CD4-positive, alpha-beta T cell treated with Interleukin-1 beta for 1 hour (primary cell): ENCODE results near the gene KDM4B.
A peak's percentile ranks its signal among the peaks of the same experiment; 100 is the strongest.

Experiments
- DNase-seq, 2 donors: peaks; one replicate each; pipeline ENCODE4 v3.0.0-alpha.2; 2020 to 2022

Gene KDM4B

DNA sequence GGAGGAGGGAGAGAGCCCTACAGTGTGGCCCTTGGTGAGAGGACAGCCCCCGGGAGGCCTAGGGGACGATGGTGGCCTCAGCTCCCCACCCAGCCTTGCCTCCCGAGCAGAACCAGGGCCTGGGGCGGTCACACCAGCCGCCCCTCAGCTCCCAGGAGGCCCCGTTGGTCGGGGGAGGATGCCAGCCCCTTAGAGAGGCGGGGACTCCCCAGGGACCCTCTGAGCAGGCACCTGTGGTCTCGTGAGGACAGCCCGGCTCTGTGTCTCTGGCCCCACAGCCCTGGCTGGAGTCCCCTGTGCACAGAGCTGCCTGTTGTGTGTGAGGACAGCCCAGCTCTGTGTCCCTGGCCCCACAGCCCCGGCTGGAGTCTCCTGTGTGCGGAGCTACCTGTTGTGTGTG, 158.8 kb downstream of the KDM4B start:
- DNase-seq, result peak in 1 of 2 donors; percentile 72

DNA sequence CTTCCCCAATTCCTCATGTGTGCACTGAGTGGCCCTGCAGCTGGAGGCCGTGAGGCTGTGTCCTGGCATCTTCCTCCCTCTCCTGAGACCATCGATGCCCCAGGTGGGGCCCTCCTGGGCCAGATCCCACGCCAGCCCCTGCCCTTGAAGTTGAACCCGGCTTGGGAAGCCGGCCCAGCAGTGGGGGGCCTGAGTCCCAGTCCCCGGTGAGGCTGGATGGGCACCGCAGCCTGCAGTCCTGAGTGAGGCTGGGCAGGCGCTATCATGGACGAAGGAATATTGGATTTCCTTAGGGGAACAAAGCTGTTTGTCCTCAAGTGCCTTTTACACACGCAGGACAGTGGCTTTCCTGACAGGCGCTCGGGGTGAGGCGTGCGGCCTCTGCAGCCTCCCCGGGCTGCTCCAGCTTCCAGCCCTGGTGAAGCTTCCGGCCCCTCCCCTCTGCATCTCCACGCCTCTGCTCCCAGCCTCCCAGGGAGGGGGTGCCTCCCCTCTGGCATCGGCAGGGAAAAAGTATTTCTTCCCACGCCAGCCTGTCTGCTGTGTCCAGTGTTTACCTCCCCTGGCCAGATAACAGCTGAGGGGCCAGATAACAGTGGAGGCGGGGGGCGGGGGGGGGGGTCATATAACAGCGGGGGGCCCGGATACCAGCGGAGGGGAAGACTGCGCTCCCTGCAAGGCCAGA, 159.5 kb downstream of the KDM4B start:
- no peak for DNase-seq

DNA sequence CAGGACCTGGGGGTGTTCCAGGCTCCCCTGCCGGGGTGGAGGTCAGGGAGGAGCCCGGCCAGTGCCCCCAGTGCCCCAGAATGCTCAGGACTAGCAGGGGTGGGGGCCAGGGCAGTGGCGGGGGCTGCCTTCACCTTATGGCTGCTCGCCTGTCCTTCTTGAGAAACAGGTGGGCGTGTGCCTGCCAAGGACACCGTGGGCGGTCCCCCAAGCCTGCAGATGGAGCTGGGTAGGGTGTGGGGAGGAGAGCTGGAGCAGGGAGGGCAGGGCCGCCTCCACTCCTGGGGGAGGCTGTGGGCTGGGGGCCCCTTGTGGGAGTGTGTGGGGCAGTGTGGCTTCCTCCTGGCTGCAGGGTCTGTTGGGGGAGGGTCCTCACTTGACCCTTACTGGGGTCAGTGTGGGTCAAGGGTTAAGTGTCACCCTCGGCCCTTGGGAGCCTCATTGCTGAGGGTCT, 160.1 kb downstream of the KDM4B start:
- no peak for DNase-seq

DNA sequence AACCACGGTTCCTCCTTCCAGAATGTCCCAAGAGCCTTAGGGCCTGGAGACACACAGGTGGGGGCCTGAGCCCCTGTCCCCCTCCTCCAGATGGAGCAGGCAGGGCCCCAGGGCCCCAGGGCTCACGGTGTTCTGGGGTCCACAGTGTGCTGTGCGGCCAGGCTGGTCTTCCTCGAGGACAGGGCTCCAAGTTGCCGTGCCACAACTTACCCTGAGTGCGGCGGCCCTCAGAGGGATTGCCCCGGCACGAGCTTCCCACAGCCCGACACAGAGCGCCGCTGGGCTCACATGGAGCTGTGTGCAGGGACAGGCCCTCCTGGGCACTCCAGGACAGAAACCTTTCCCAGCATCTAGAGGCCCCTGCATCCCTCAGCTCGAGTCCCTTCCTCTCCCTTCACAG, 160.8 kb downstream of the KDM4B start:
- no peak for DNase-seq

DNA sequence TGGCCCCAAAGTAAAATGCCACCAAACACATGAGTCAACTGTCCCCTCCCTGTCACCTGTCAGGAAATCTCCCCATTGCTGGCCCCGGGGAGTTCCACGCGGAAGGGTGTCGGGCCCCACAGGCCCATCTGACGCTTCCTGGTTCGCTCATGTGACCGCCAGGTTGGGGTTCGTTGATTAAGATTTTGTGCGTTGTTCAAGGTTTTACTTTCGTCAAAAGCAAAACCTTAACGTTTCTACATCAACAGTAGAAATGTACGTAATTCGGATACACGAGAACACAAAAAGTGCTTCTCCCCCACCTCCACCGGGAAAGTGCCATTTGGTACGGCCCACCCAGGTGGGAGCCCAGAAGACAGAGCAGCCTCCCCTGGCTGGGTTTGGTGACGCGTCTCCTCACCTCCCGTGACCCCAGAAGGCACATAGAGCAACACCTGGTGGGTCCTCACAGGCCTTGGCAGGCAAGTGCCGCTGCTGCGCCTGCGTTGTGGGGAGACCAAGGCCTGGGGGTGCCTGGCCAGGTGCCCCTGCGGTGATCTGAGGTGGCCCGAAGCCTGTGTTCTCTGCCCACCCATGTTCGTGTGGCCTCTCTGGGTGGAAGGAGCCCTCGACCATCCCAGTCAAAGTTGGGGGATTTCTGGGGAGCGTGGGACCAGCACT, 161.6 kb downstream of the KDM4B start:
- DNase-seq, result peak; percentile 50 to 91

DNA sequence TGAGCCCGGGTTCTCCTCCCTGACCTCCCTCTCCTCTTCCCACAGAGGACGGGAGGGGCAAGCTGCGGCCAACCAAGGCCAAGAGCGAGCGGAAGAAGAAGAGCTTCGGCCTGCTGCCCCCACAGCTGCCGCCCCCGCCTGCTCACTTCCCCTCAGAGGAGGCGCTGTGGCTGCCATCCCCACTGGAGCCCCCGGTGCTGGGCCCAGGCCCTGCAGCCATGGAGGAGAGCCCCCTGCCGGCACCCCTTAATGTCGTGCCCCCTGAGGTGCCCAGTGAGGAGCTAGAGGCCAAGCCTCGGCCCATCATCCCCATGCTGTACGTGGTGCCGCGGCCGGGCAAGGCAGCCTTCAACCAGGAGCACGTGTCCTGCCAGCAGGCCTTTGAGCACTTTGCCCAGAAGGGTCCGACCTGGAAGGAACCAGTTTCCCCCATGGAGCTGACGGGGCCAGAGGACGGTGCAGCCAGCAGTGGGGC, 162.2 kb downstream of the KDM4B start:
- DNase-seq, result peak in 1 of 2 donors; percentile 69

DNA sequence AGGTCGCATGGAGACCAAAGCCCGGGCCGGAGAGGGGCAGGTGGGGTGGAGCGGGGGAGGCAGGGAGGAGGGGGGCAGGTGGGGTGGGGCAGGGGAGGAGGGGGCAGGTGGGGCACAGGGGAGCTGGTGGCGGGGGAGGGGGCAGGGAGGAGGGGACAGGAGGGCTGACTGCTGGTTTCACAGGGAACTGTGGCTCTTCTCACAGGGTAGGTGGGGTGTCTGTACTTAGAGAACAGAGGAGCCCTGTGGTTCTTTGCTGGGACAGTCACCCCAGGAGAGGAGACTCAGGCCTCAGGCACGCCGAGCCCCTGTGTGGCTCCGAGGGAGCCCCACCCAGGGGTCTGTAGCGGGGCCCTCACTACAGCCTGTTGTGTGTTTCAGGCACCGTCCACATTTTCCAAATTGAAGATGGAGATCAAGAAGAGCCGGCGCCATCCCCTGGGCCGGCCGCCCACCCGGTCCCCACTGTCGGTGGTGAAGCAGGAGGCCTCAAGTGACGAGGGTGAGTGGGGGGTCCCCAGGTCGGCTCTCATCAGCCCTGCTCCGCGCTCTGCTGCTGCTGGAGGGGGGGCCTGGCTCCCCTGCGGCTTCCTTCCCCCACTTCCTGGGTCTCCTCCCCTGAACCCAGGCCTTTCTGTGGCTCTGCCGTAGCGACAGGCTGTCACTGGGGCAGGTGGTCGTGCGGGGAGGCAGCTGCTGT, 162.7 kb downstream of the KDM4B start:
- DNase-seq, result peak in 1 of 2 donors; percentile 75

DNA sequence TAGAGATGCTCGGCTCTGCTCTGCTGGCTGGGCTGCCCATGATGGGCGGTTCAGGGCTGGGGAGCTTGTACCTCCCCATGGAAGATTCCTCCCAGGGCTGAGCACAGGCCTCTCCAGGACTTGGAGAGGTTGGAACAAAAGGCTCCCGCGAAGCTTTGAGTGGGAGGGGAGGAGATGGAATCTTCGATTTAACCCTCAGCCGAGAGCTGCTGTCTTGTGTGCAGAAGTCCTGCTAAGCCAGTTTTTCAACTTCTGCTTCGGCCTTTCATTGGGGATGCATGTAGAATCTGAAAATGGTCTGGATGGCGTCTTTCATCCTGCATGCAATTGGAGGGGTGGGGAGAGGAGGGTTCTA, 163.3 kb downstream of the KDM4B start:
- no peak for DNase-seq

DNA sequence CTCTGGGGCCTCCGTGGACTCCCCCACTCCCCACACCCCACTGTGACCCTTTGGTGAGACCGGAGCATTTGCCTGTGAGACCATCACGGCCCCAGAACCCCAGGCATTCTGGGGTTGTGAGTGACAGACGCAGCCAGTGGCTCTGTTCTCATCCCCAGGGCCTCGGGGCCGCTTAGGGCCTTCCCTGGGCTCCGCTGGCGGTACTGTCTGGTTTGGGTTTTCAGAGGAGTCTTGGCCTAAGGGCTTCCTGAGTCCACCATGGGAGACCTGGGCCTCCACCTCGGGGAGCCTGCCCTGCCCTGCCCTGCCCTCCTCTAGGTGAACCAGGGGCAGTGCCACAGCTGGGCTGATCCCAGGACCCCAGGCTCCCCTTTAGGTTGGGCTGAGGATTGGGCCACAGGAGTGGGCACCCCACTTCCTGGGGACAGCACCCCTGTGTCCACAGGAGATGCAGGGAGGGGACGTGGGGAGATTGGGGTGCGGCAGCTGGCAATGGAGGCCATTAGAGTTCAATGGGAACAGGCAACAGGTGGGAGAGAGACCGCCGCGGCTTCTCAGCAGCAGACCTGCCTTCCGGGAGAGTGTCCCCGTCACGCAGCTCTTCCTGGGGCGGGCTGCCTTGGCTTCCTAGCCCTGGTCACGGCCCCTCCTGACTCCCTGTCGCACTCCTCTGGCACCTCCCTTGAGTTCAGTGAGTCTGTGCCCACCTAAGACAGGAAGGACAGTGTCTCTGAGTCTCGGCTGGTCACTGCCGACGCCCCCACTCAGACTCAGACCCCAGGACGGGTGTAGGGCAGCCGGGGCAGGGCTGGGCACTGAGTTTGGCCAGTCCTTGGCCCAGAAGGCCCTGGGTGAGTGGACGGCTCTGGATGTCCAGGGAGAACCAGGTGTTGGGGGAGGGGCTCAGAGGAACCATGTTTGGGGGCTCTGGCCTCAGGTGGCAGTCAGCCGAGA, 164.1 kb downstream of the KDM4B start:
- DNase-seq, result no peak

DNA sequence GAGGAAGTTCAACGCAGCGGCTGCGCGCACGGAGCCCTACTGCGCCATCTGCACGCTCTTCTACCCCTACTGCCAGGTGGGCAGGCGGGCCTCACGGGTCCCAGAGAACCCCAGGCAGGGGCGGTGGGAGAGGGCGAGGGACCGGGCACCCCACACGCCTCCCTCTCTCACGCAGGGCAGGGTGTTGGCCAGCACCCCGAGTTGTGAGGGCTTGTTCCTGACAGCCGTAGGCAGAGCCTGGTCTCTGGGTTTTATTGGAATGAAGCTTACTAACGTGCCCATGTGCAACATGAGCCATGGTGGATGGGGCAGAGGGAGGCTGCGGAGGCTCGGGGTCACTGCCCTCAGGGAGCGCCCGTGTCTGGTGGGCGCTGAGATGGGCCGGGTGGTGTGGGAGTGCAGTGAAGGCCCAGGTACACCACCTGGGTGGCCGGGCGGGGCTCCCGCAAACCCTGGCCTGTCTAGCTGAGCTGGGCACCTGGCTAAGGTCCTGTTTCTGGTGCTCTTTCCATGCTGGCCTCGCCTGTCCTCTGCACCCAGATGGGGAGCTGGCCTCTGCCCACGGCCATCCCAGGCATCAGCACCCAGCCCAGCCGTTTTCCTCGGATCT, 165.2 kb downstream of the KDM4B start:
- DNase-seq, result no peak

DNA sequence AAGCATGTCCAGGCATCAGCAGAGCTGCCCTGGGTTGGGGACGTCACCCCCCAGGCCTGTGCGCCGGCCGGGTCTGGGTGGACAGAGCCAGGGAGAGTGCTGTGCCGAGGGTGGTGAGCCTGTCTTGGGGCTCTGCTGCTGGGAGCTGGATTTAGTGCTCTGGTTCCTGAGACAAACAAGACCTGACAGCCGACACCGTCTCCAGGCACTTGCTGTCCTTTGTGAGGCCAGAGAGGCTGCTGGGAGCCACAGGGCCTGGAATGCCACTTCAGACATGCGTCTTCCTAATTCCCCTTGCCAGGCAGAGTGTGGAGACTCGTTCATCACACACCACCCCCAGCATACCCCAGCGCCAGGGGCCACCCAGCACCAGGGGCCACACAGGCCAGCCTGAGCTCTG, 165.8 kb downstream of the KDM4B start:
- DNase-seq, result no peak

DNA sequence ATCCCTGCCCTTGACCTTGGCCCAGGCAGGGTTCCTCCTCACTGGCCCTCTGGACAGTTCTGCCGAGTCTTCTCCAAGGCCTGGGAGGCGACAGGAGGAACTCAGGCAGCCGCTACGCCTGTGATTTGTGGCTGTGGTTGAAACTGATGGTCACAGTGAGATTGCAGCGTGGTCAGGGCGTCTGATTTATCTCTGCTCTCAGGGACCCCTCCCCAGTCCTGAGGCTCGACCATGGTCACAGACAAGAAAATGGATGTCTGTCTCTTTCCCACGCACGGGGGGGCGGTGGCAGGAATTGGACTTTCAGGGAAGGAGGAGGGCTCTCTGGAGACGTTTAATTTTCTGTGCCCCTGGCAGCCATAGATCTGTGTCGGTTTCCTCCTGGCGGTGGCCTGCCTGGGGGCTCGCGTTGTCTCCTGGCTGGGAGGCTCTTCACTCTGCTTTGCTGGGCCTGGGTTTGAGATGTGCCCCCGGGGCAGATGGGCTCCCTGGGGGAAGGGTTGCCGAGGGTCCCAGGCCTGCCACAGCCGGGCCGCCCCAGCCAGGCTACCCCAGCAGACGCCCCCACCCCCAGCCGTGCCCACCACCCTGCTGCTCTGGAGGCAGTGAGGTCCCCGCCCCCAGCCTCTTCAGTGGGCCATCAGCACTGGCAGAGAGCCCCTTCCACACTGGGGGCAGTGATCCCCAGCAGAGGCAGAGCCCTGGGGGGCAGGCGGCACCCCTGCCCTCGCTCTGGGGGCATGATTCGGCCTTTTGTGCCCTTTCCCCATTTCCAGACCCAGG, 167.4 kb downstream of the KDM4B start:
- no peak for DNase-seq

DNA sequence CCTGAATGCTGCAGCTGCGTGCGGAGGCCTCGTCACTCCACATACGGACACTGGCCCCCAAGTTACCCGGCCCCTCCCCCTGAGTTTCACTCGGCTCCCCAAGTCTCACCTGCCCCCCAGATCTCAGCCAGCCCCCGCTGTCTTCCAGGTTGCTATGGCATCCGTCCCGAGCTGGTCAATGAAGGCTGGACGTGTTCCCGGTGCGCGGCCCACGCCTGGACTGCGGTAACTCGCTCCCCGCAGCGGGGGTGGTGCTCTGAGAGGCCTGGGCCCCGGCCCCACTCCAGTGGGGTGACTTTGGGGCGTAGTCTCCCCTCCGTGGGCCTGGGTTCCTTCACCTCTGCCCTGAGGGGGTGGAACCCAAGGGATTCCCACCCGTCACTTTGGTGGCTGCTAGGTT, 168.2 kb downstream of the KDM4B start:
- no peak for DNase-seq

DNA sequence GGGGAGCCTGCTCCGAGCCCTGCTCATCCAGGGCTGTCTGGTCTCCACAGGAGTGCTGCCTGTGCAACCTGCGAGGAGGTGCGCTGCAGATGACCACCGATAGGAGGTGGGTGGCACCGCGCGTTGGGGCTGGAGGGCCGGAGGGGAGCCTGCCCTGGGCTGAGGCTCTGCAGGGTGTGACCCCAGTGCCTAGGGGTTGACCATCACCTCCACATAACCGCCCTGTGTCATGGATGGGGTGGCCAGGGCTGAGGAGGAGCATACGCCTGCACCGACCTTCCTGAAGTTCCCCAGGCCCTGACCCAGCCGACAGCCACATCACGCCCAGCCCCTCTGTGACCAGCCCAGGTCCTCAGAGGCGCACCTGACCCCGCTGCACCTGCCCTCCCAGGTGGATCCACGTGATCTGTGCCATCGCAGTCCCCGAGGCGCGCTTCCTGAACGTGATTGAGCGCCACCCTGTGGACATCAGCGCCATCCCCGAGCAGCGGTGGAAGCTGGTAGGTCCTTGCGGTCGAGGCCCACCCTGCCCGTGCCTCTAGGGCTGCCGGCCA, 168.7 kb downstream of the KDM4B start:
- DNase-seq, result no peak

DNA sequence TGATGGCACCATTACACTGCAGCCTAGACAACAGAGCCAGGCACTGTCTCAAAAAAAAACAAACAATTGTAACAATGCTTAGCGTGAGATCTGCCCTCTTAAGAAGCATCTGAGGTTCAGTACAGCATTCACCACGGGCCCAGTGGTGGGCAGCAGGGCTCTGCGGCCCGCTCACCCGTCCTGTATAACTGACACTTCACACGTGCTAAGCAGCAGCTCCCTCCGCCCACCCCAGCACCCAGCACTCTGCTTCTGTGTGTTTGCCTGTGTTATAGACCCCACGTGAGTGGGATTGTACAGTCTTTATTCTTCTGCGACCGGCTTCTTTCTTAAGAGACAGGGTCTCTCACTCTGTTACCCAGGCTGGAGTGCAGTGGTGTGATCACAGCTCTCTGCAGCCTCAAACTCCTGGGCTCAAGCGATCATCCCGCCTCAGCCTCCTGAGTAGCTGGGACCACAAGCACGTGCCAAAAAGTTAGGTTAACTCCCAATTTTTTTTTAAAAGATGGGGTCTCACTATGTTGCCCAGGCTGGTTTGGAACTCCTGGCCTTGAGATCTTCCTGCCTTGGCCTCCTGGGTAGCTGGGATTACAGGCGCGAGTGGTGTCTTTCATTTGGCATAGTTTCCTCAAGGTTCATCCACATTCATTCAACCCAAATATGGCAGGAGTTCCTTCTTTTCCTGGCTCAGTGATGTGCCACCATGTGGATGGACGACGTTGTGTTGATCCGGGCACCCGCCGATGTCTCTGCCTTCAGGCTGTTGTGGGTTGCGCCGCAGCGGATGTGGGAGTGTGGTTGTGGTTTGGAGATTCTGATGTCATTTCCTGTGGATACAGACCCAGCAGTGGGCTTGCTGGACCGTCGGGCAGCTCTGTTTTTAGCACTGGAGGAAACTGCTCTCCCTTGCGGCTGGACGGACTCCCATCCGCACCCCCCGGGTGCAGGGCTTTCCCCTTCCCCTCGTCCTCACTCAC, 170.0 kb downstream of the KDM4B start:
- peak; percentile 79 to 82 for DNase-seq

DNA sequence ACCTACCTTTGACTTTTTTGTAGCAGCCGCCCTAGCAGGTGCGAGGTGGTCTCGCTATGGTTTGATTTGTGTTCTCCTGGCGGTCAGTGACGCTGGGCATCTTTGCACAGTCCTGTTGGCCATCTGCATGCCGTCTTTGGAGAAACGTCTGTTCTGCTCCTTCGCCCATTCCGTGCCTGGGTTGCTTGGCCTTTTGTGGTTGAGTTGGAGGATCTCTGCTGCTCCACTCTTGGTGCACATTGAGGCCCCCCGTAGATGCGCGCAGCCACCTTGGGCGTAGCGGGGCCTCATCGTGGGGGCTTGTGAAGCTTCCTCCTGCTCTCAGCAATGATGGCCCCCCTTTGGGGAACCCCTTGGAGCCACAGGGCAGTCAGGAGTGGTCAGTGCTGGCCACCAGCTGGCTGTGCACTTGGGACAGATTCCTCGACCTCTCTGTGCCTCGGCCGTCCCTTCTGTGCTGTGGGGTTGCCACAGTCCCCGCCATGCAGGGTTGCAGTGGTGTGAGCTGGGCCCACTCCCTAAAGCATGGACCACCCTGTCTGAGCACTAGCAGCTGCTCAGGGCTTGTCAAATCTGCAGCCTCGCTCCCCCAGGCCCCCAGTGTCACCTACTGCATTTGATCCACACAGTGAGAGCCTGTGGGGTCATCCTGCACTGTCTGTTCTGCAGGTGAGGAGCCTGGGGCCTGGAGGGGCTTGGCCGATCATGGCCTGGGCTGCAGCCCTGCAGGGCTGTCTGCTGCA, 170.8 kb downstream of the KDM4B start:
- DNase-seq, result no peak

DNA sequence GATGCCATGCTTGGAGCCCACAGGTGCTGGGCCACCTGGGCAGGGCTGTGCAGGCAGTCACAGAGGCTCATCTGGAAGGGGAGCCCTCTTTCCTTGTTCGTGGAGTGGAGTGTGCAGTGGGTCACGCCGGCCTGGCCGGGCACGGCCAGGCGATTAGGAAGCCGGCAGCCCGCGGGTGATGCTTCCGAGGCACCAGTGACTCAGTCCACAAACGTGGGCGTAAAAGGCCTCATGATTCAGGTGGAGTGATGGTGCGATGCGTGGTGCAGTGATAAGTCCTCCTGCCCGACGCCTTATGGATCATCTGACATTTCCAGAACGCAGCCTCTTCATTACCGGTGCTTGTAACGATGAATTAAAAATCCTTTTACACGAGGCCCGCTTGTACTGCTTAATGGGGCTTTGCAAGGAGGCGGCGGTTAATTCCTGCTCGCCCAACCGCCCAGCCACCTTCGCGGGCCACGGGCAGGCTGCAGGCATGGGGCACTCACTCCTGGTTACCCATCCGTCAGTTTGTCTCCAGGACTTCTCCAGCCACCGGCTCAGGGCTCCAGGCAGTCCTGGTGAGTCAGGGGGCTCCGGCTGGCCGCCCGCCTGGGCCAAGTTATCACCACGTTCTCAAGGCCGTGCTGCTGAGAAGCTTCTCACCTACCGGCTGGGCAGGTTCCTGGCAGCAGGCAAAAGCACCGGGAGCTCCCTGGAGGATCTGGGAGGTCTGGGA, 172.4 kb downstream of the KDM4B start:
- no peak for DNase-seq
